ENCODE data around the gene PRR20D.

- no peak for TF ChIP-seq POLR2A (IDR thresholded peaks at IDR 0.05; ENCODE audit: low read depth, low read length)
- TF ChIP-seq EZH2 (IDR thresholded peaks at IDR 0.05; ENCODE audit: borderline replicate concordance, low read depth, low read length, severe bottlenecking), result no peak
- no peak for TF ChIP-seq MAX (IDR thresholded peaks at IDR 0.05; ENCODE audit: insufficient read depth, insufficient read length)
- TF ChIP-seq, protein P1, sequence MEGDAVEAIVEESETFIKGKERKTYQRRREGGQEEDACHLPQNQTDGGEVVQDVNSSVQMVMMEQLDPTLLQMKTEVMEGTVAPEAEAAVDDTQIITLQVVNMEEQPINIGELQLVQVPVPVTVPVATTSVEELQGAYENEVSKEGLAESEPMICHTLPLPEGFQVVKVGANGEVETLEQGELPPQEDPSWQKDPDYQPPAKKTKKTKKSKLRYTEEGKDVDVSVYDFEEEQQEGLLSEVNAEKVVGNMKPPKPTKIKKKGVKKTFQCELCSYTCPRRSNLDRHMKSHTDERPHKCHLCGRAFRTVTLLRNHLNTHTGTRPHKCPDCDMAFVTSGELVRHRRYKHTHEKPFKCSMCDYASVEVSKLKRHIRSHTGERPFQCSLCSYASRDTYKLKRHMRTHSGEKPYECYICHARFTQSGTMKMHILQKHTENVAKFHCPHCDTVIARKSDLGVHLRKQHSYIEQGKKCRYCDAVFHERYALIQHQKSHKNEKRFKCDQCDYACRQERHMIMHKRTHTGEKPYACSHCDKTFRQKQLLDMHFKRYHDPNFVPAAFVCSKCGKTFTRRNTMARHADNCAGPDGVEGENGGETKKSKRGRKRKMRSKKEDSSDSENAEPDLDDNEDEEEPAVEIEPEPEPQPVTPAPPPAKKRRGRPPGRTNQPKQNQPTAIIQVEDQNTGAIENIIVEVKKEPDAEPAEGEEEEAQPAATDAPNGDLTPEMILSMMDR (IDR thresholded peaks at IDR 0.05; ENCODE audit: extremely low read depth in 1 of 2, insufficient read depth in 1 of 2, low read depth in 1 of 2, low read length in 2 of 2), result no peak
- no peak for TF ChIP-seq POLR2AphosphoS5 (IDR thresholded peaks at IDR 0.05; ENCODE audit: insufficient read depth, low read depth, low read length)
- TF ChIP-seq JUN (IDR thresholded peaks at IDR 0.05; ENCODE audit: borderline replicate concordance, insufficient read depth, insufficient read length, low read depth), result no peak
Measured at GRCh38 chr13:57138988-57139387, 21.4 kb upstream of the PRR20D start.

Data from endothelial cell of umbilical vein (primary cell).